GM12878 (cell line): Measurements from ENCODE around the gene TOP3A.

Experiments used
- ATF2 ChIP-seq: IDR thresholded peaks from 2 replicates; pipeline ENCODE4 v1.6.1; 2012; ENCODE audit warnings: low read length, inconsistent platforms
- BACH1 ChIP-seq: fragments of 450-650 bp; IDR thresholded peaks from 2 replicates; pipeline ENCODE4 v1.6.1; 2017; ENCODE audit warnings: mild to moderate bottlenecking, borderline replicate concordance
- CBFB ChIP-seq: IDR thresholded peaks from 2 replicates; pipeline ENCODE4 v1.6.1; 2016; ENCODE audit warnings: antibody characterized with exemption, low read depth
- CBX3 ChIP-seq: fragments of 200-600 bp; sonication (generic); IDR thresholded peaks from 2 replicates; pipeline ENCODE4 v1.6.1; 2016; ENCODE audit warnings: low read depth, borderline replicate concordance
- CTCF ChIP-seq, 3 experiments: IDR thresholded peaks in 2 of 3; conservative IDR thresholded peaks in 1 of 3; 2 replicates each; pipeline ENCODE4 v1.5.1; 2011; ENCODE audit warnings: low read depth in 3 of 3, low read length in 3 of 3, mild to moderate bottlenecking in 3 of 3, control low read depth in 2 of 3, moderate library complexity in 2 of 3, inconsistent platforms in 1 of 3, mixed read lengths in 1 of 3; ENCODE audit not compliant: control insufficient read depth in 2 of 3, insufficient read depth in 1 of 3; ENCODE audit errors: extremely low read depth in 1 of 3
- ETV6 ChIP-seq, 2 experiments: fragments of 450-650 bp in 1 of 2; IDR thresholded peaks in 1 of 2; conservative IDR thresholded peaks in 1 of 2; 2 replicates each; pipeline ENCODE4 v1.6.1; 2014; ENCODE audit warnings: antibody characterized with exemption in 1 of 2, borderline replicate concordance in 1 of 2, low read depth in 1 of 2, mild to moderate bottlenecking in 1 of 2, moderate library complexity in 1 of 2
- NFXL1 ChIP-seq: fragments of 450-650 bp; IDR thresholded peaks from 2 replicates; pipeline ENCODE4 v1.6.1; 2017; ENCODE audit warnings: antibody characterized with exemption, mild to moderate bottlenecking, borderline replicate concordance
- POLR2AphosphoS5 ChIP-seq: IDR thresholded peaks from 2 replicates; pipeline ENCODE4 v1.6.1; 2011; ENCODE audit warnings: mild to moderate bottlenecking, low read length, inconsistent platforms
- SIN3A ChIP-seq: IDR thresholded peaks from 2 replicates; pipeline ENCODE4 v1.6.1; 2012; ENCODE audit warnings: low read depth, low read length, improper control_type of control experiment
- TAF1 ChIP-seq: IDR thresholded peaks from 2 replicates; pipeline ENCODE4 v1.6.1; 2011; ENCODE audit warnings: mild to moderate bottlenecking, low read depth, low read length, borderline replicate concordance
- TARDBP ChIP-seq: IDR thresholded peaks from 2 replicates; pipeline ENCODE4 v1.6.1; 2016; ENCODE audit warnings: borderline replicate concordance
- TCF12 ChIP-seq: IDR thresholded peaks from 2 replicates; pipeline ENCODE4 v1.6.1; 2011; ENCODE audit warnings: low read depth, mild to moderate bottlenecking, low read length
- ZNF217 ChIP-seq: fragments of 450-650 bp; IDR thresholded peaks from 2 replicates; pipeline ENCODE4 v1.6.1; 2017; ENCODE audit warnings: antibody characterized with exemption, mild to moderate bottlenecking

GRCh38 chr17:18234853-18235380, 79.9 kb downstream of the TOP3A start:
- no peak for TF ChIP-seq BACH1
- no peak for TF ChIP-seq CBX3
- no peak for TF ChIP-seq TCF12
- TF ChIP-seq SIN3A, result no peak
- TF ChIP-seq POLR2AphosphoS5, result no peak
- TF ChIP-seq ATF2, result no peak
- no peak for TF ChIP-seq ETV6 (conservative IDR thresholded peaks at IDR 0.05 in 1 of 2, IDR thresholded peaks at IDR 0.05 in 1 of 2; ENCODE audit: borderline replicate concordance in 1 of 2, low read depth in 1 of 2)
- no peak for TF ChIP-seq NFXL1
- TF ChIP-seq TAF1, result no peak
- TF ChIP-seq CBFB, result no peak
- no peak for TF ChIP-seq TARDBP
- no peak for TF ChIP-seq CTCF (IDR thresholded peaks at IDR 0.05 in 2 of 3, conservative IDR thresholded peaks at IDR 0.05 in 1 of 3; ENCODE audit: control insufficient read depth in 2 of 3, extremely low read depth in 1 of 3, insufficient read depth in 1 of 3, low read depth in 3 of 3, low read length in 3 of 3)
- TF ChIP-seq ZNF217, result no peak
